IgD-negative memory B cell (primary cell): ENCODE measurements around the gene HOXC6. TPM values are rescaled to one million over a fixed set of nuclear protein-coding genes. Genes with fewer than 3 reads are reported as not detected.
"Not testable (repeated sequence)": the region's sequence is repeated elsewhere in the genome, so short reads cannot be mapped to it uniquely, and the experiment has no call there.

Experiments used
- H3K27ac Mint-ChIP-seq, 3 donors: one replicate each; pipeline ENCODE4 v1.8.0; 2020 to 2022; ENCODE audit warnings: mild to moderate bottlenecking in 3 of 3, mixed read lengths in 3 of 3, moderate library complexity in 1 of 3
- H3K27me3 Mint-ChIP-seq: one replicate; pipeline ENCODE4 v1.8.0; 2021; ENCODE audit warnings: mixed read lengths
- H3K36me3 Mint-ChIP-seq: one replicate; pipeline ENCODE4 v1.8.0; 2020; ENCODE audit warnings: mild to moderate bottlenecking, mixed read lengths
- H3K4me1 Mint-ChIP-seq, 3 donors: one replicate each; pipeline ENCODE4 v1.8.0; 2020 to 2022; ENCODE audit warnings: mixed read lengths in 3 of 3, mild to moderate bottlenecking in 1 of 3
- H3K4me3 Mint-ChIP-seq, 4 donors: one replicate each; pipeline ENCODE4 v1.8.0; 2020 to 2022; ENCODE audit warnings: mild to moderate bottlenecking in 4 of 4, mixed read lengths in 4 of 4, moderate library complexity in 3 of 4
- H3K9me3 Mint-ChIP-seq, 3 donors: one replicate each; pipeline ENCODE4 v1.8.0; 2020 to 2021; ENCODE audit warnings: mixed read lengths in 3 of 3, mild to moderate bottlenecking in 1 of 3
- polyA plus RNA-seq: library from polyadenylated mRNA; unstranded; fragments of 300-500 nt; fragmentation: Illumina TruSeq; gene quantifications from one replicate; pipeline ENCODE4 v1.2.3, GENCODE V29; 2021

HOXC6 gene
- polyA plus RNA-seq, 1 donor from 2014 or later, result not detected

- Mint-ChIP-seq H3K27me3 (peaks cover 56% of the 10 kb centered on the region), H3K9me3 (no peaks in the 10 kb centered on the region), H3K36me3 (peaks cover 2% of the 10 kb centered on the region), H3K27ac (peak overlapping the region in 2 of 3 donors; percentile 34 to 71), H3K4me1 (peaks cover 0 to 4% (median 0%) of the 10 kb centered on the region in 3 donors), H3K4me3 (no peak overlapping the region)
Observed at GRCh38 chr12:54039417-54040147, 11.3 kb downstream of the HOXC6 start.

GRCh38 chr12:54040148-54040494 is 11.9 kb downstream of the HOXC6 start:
- peaks cover 2% of the 10 kb centered on the region for H3K36me3 Mint-ChIP-seq
- peaks cover 0 to 1% (median 0%) of the 10 kb centered on the region in 3 donors for H3K4me1 Mint-ChIP-seq
- no peak overlapping the region for H3K4me3 Mint-ChIP-seq
- H3K27ac Mint-ChIP-seq, result peak overlapping the region in 2 of 3 donors; percentile 29 to 71
- no peaks in the 10 kb centered on the region for H3K9me3 Mint-ChIP-seq
- H3K27me3 Mint-ChIP-seq, result peaks cover 57% of the 10 kb centered on the region

- Mint-ChIP-seq H3K9me3 (no peaks in the 10 kb centered on the region), H3K4me3 (no peak overlapping the region), H3K27ac (peak overlapping the region in 1 of 3 donors; percentile 29), H3K27me3 (peaks cover 56% of the 10 kb centered on the region), H3K4me1 (no peaks in the 10 kb centered on the region), H3K36me3 (peaks cover 2% of the 10 kb centered on the region)
Observed at GRCh38 chr12:54040648-54041047, 12.4 kb downstream of the HOXC6 start.

GRCh38 chr12:54041097-54041690 is 13.0 kb downstream of the HOXC6 start:
- peaks cover 2% of the 10 kb centered on the region for H3K36me3 Mint-ChIP-seq
- H3K27ac Mint-ChIP-seq, result peak overlapping the region in 1 of 3 donors; percentile 45
- H3K4me3 Mint-ChIP-seq, result no peak overlapping the region
- no peaks in the 10 kb centered on the region for H3K9me3 Mint-ChIP-seq
- H3K27me3 Mint-ChIP-seq, result peaks cover 55% of the 10 kb centered on the region
- peaks cover 0 to under 1% (median 0%) of the 10 kb centered on the region in 3 donors for H3K4me1 Mint-ChIP-seq

DNA sequence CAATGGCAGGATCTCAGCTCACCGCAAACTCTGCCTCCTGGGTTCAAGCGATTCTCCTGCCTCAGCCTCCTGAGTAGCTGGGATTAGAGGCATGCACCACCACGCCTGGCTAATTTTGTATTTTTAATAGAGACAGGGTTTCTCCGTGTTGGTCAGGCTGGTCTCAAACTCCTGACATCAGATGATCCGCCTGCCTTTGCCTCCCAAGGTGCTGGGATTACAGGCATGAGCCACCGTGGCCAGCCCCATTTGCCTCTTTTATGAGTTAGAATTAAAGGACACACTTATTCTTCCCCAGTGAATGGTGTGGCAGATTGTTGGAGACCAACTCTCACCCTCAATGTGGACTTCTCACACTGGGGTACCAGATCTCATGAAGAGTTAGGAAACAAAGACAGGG is 13.8 kb downstream of the HOXC6 start:
- H3K4me1 Mint-ChIP-seq, H3K4me3 Mint-ChIP-seq, H3K9me3 Mint-ChIP-seq, H3K27ac Mint-ChIP-seq, H3K36me3 Mint-ChIP-seq: not testable (repeated sequence)
- H3K27me3 Mint-ChIP-seq, result peaks cover 58% of the 10 kb centered on the region

DNA sequence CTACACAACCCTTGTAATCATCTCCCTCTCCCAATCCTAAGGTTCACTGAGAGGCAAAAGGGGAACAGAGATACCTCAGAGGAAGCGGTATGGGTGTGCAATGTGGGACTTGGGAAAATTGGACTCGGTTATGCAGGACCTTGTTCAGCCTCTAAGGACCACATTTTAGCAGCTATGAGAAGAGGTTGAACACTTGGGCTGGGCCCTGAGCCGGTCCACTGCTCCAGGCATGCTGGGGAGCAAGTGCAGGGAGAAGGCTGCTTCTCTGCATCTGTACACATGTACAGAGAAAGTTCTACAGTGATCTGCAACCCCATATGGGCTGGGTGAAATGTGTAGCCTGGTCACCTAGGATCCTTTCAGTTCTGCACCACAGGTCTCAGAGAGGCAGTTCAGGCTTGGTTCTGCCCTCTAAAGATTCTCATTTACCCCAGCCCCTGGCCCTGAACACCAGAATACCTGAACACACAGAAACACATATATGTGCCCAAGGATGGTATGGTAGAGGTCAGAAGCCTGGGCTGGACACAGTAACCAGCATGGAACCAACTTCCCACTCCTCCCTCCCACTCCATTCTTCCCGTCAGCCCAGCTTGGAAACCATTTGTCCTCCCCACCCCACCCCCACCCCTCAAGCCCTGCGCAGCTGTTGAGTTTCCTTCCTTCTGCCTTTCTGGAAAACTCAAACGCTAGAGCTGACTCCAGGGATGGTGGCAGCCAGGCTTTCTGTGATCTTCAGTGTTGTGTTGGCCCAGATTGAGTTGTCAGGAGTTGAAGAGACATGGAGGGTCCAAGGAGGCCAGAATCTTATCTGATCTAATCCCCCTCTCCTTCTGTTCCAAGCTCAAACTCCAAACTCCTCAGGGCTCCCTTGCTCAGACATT is 15.0 kb downstream of the HOXC6 start:
- Mint-ChIP-seq H3K4me1 (peaks cover 2 to 5% (median 3%) of the 10 kb centered on the region in 3 donors), H3K9me3 (no peaks in the 10 kb centered on the region), H3K36me3 (peaks cover 2% of the 10 kb centered on the region), H3K4me3 (no peak overlapping the region), H3K27me3 (peaks cover 64% of the 10 kb centered on the region), H3K27ac (no peak overlapping the region)

GRCh38 chr12:54044425-54045103 is 16.3 kb downstream of the HOXC6 start:
- Mint-ChIP-seq H3K36me3 (peaks cover 5% of the 10 kb centered on the region), H3K4me3 (no peak overlapping the region), H3K9me3 (no peaks in the 10 kb centered on the region), H3K4me1 (peaks cover 2 to 9% (median 6%) of the 10 kb centered on the region in 3 donors), H3K27ac (no peak overlapping the region), H3K27me3 (peaks cover 64% of the 10 kb centered on the region)

DNA sequence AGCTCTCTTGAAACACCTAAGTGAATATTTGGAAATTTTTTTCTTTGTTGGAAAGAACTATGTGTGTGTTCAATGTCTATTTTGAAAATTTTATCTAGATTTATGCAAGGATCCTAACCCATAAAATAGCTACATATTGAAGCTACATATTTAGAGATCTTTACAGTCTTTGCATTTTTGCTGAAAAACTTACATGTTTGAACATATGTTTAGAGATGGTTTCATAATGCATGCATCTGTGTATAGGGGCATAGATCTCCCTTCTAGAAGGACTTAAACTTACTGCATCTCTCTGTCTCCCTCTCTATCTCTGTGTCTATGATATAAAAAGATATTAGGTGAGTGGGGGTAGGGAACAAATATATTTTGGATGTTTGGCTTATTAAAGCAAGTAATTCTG is 17.2 kb downstream of the HOXC6 start:
- Mint-ChIP-seq H3K27me3 (peaks cover 67% of the 10 kb centered on the region), H3K9me3 (no peaks in the 10 kb centered on the region), H3K36me3 (peaks cover 5% of the 10 kb centered on the region), H3K4me3 (no peak overlapping the region), H3K4me1 (peaks cover 2 to 15% (median 6%) of the 10 kb centered on the region in 3 donors), H3K27ac (peak overlapping the region in 1 of 3 donors; percentile 5)

DNA sequence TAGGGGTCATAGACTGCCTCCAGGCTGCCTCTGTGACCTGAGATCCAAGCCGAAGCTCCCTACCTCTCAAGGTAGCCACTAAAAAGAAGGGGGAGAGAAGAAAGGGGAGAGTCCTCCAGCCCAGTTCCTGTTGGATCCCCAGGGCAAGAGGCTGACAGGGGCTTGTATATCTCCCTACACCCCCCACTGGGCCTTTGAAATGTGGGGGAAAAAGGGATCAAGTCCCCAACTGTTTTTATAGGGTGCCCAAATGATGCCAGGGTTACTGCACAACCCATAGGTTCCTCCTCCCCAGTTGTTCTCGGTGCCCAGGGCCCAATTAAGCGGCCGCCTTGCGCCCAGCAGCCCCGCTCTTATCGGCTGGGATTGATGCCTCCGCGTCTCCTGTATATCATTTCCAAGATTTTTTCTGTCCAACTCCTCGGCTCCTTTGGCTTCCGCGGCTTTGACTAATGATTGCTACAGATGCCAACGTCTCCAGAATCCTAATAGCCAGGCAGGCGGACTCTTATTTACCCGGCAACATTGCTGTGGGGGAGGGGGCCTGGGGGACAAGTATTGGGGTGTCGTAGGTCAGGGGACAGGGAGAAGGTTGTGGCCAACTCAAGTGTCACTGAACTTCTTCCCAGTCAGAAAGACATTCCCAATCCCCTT is 17.8 kb downstream of the HOXC6 start:
- H3K27me3 Mint-ChIP-seq, result peaks cover 65% of the 10 kb centered on the region
- peaks cover 2 to 19% (median 8%) of the 10 kb centered on the region in 3 donors for H3K4me1 Mint-ChIP-seq
- H3K4me3 Mint-ChIP-seq, result peak overlapping the region in 1 of 4 donors; percentile 28
- H3K27ac Mint-ChIP-seq, result peak overlapping the region in 1 of 3 donors; percentile 5
- H3K36me3 Mint-ChIP-seq, result peaks cover 5% of the 10 kb centered on the region
- no peaks in the 10 kb centered on the region for H3K9me3 Mint-ChIP-seq

DNA sequence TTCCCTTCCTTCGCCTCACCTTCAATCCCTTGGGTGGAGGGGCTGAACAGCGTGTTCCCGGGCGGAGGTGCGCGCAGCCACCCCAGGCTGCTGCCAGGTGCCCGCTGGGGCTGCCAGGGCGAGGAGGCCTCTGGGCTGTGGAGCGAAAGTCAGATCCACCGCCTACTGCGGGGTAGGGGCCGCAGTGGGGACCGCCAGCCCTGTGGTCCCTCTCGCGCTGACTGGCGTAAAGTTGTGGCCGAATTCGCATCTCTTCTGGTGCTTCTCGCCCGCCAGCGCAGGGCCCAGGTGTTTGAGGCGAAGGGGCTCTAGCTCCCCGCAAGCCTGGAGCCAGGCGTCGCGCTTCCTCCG is 18.5 kb downstream of the HOXC6 start:
- Mint-ChIP-seq H3K4me1 (peaks cover 2 to 19% (median 9%) of the 10 kb centered on the region in 3 donors), H3K27me3 (peaks cover 63% of the 10 kb centered on the region), H3K4me3 (peak overlapping the region in 3 of 4 donors; percentile 39 to 89 (median 66)), H3K36me3 (peaks cover 5% of the 10 kb centered on the region), H3K9me3 (no peaks in the 10 kb centered on the region), H3K27ac (no peak overlapping the region)

DNA sequence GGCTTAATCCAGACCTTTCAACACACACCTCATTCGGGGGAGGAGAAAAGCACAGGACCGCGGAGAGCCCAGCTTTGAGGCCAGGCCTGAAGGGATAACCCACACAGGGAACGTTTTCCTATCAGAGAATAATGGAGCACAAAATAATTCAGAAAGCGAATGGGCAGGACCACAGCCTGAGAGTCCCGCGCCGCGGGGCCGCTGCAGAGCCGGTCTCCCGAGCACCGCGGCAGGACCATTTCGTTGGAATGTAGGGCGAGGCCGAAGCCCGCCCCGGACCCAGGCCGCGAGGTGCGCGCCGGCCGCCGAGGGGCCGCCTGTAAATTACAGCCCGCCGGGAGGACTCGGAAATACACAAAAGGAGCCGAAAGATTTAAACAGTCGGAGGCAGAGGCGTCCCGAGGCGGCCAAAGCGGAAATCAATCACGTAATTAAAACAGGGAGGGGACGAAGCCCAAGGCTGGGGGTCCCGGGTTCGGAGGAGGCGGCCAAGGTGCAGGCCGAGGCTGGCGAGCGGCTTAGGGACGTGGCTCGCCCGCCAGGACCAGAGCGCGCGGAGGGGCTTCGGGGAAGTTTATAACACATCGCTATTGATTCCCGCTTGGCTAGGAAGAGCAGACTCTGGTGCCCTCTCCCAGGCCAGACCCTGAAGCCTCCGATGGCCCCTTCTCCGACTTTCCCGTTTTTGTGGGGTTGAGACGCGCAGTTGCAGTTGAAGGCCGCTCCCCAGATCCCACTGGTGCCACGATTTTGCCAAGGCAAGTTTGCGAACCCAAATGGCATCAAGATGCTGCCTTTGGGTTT is 19.1 kb downstream of the HOXC6 start:
- peak overlapping the region in 1 of 3 donors; percentile 9 for H3K27ac Mint-ChIP-seq
- H3K4me3 Mint-ChIP-seq, result peak overlapping the region in 3 of 4 donors; percentile 39 to 89 (median 66)
- peaks cover 5% of the 10 kb centered on the region for H3K36me3 Mint-ChIP-seq
- no peaks in the 10 kb centered on the region for H3K9me3 Mint-ChIP-seq
- H3K4me1 Mint-ChIP-seq, result peaks cover 4 to 25% (median 11%) of the 10 kb centered on the region in 3 donors
- peaks cover 64% of the 10 kb centered on the region for H3K27me3 Mint-ChIP-seq

DNA sequence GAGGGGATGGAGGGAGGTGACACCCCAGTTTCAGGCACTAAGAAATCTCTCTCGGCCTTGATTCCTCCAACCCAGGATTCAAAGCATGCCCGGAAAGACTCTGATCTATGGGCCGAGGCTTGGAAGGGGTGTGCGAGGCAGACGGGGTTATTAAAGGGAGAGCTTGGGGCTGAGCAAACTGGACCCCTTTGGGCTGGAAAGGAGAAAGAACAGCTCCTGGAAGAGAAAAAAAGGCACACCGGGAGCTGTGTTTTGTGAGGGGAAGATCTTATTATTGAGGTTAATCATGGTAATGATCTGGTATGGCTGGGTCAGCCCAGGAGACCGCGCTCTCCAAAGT is 19.7 kb downstream of the HOXC6 start:
- Mint-ChIP-seq H3K9me3 (no peaks in the 10 kb centered on the region), H3K4me1 (peaks cover 6 to 29% (median 13%) of the 10 kb centered on the region in 3 donors), H3K36me3 (peaks cover 5% of the 10 kb centered on the region), H3K27ac (peak overlapping the region in 1 of 3 donors; percentile 33), H3K4me3 (peak overlapping the region in 1 of 4 donors; percentile 32), H3K27me3 (peaks cover 60% of the 10 kb centered on the region)

DNA sequence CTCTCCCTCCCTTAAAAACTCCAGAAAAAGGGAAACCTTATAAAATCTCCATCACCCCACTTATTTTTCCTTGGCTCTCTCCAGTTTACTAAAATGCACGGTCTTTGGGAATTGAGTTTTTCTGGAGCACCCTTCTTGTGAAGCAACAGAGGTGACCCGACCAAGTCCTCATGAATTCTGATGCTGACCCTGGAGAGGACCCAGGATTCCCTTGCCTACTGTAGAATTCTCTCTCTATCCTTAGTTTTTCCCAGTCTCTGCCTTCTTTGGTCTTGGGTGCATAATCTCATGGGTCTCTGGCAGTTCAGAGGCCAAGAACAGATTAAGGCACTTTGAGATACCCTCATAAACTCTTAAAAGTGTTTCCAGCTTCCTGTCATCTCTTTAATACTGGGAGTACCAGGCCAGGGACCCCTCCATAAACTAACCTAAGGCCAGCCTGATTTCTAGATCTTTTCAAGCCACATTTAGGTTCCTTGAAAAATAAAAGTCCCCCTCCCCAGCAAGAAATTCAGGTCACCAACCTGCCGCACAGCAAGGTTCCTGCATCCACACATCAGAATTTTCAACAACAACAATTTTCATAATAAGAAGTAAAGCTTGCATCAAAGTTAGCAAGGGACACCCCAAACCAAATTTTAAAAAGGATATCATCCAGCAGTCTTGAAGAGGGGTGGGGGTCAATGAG is 20.3 kb downstream of the HOXC6 start:
- peaks cover 56% of the 10 kb centered on the region for H3K27me3 Mint-ChIP-seq
- peak overlapping the region in 1 of 3 donors; percentile 33 for H3K27ac Mint-ChIP-seq
- peak overlapping the region in 1 of 4 donors; percentile 28 for H3K4me3 Mint-ChIP-seq
- H3K9me3 Mint-ChIP-seq, result no peaks in the 10 kb centered on the region
- H3K36me3 Mint-ChIP-seq, result peaks cover 4% of the 10 kb centered on the region
- H3K4me1 Mint-ChIP-seq, result peaks cover 7 to 32% (median 14%) of the 10 kb centered on the region in 3 donors
